Activated gamma-delta T cell (primary cell): ENCODE measurements around the gene TBX21.
"Not testable (repeated sequence)": the region's sequence is repeated elsewhere in the genome, so short reads cannot be mapped to it uniquely, and the experiment has no call there.

ENCODE experiments used
- DNase-seq: peaks from one replicate; lab custom pipeline; 2025; lab: John Stamatoyannopoulos, UW

The TBX21 gene

DNA sequence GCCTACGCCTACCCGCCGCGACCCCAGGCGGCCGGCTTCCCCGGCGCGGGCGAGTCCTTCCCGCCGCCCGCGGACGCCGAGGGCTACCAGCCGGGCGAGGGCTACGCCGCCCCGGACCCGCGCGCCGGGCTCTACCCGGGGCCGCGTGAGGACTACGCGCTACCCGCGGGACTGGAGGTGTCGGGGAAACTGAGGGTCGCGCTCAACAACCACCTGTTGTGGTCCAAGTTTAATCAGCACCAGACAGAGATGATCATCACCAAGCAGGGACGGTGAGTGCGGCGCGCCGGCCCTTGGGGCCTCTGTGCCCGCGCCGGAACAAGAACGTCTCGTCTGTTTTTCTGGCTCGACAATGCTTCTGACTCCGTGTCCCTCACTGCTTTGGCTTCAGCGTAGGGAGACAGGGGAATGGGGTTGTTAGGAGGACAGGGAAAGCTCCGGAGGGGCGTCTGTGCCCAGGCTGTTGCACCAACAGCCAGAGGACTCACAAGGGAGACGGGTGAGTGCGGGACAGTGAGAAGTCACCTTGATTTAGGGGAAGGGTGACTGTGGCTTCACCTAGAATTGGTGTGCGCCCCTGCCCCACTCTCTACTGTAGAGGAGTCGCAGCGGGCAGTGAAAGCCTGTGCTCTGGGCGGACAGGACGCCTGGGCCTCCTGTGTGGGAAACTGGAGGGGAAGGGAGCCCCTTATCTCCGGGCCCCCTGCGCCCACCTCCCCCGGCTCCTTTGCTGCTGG lies 806 bp downstream of the TBX21 start:
- no peak for DNase-seq

DNA sequence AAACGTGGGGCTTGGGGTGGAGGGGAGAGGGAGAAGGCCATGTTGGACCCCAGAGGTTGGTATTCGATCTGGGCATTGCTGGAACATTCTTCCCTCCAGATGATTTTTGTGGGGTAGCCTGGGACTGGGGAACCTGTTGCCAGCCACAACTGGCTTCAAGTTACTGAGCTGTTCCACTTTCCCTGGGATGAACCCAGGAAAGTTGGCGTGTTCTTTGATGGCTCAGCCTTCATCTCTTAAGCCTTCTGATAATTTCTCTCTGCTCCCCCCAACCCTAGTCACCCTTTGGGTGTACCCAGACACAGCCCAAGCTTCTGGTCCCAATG lies 2.1 kb downstream of the TBX21 start:
- no peak for DNase-seq

DNA sequence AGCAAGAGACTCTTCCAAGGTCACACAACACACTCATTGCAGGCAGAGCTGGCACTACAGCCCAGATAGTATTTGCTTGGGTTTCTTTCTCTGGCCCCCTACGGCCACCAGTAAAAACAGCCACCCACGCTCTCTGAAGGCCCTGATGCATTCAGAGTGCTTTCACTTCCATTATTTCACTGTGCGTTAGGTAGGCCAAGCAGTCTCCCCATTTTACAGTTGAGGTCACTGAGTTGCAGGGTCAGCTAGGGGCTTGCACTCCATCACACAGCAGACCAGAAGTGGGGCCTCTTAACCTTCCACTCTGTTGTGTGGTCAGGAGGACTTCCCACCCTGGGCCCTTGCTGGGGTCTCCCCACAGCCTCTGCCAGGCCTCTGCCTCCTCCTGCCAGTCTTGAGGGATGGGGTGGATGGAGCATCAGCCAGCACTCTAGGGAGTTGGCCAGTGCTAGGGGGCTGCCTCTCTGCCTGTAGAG lies 2.5 kb downstream of the TBX21 start:
- no peak for DNase-seq

DNA sequence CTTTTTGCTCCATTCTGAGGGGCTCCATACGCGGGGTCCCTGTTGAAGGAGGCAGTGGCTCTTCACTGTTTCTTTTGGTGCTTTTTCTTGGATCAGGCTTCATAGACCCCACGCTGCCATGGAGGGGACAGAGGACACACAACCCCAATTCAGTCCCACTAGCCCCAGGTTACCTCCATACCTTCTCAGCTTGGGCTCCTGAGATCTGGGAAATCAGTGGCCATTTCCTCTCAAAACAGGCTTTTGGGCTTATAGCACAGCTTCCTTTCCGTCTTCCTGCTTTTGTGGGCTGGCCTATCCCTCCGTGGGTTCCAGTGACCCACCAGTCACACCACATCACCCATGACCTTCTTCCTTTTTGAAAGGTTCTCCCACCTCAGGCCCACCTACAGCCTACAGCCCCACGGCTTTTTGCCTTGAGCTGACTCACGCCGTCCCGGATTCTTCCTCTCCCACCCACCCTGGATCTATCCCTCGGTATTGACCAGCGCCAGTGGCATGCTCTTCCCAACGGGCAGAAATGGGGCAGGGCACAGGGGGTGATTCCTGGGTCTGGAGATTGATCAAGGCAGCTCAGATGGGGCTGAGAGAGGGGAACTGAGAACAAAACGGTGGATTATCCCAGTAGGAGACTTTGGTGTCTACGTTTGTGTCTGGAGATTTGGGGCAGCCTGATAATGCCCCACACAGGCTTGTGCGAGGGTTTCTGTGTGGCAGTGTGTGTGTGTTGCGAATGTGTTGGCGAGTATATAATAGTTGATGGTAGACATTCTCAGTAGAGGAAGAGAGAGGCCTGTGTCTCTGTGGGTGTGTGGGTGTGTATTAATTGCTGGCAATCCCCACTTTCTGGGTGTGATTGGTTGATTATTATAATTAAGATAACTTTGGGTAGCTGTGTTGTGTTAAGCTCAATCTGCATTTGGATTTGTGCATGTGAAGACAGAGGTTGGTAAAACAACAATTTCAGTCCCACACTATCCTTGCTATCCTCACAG lies 3.8 kb downstream of the TBX21 start:
- no peak for DNase-seq

DNA sequence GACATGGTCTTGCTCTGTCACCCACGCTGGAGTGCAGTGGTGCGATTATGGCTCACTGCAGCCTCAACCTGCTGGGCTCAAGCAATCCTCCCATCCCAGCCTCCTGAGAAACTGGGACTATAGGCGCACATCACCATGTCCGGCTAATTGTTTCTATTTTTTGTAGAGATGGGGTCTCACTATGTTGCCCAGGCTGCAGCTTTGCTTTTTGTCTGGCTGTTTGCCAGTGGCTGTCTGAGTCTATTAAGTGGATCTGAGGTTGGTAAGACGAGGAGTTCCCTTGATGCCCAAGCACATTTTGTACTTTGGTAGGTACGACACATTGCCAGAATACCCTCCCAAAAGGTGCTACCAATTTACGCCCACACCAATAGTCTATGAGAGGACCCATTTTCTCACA lies 5.1 kb downstream of the TBX21 start:
- no peak for DNase-seq

DNA sequence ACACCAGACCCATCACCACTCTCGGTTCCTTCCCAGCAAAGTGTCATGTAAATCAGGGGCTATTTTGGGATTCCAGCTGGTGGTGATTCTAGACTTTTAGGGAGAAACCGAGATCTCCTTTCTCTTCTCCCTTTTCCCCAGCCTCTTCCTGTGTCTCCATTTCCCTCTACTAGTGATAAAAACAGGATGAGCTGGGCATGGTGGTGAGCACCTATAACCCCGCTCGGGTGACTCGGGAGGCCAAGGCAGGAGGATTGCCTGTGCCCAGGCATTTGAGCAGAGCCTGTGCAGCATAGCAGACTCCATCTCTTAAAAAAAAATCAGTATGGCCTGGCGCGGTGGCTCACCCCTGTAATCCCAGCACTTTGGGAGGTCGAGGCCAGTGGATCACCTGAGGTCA lies 6.1 kb downstream of the TBX21 start:
- DNase-seq, result no peak

DNA sequence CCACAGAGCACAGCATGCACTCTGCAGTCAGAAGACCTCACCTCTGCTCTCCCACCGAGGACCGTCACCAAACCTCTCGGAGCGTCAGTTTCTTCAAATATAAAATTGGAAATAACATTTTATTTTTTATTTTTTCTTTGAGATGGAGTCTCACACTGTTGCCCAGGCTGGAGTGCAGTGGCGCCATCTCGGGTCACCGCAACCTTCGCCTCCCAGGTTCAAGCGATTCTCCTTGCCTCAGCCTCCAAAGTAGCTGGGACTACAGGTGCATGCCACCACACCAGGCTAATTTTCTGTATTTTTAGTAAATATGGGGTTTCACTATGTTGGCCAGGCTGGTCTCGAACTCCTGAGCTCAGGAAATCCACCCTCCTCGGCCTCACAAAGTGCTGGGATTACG lies 6.9 kb downstream of the TBX21 start:
- DNase-seq, result not testable (repeated sequence)

DNA sequence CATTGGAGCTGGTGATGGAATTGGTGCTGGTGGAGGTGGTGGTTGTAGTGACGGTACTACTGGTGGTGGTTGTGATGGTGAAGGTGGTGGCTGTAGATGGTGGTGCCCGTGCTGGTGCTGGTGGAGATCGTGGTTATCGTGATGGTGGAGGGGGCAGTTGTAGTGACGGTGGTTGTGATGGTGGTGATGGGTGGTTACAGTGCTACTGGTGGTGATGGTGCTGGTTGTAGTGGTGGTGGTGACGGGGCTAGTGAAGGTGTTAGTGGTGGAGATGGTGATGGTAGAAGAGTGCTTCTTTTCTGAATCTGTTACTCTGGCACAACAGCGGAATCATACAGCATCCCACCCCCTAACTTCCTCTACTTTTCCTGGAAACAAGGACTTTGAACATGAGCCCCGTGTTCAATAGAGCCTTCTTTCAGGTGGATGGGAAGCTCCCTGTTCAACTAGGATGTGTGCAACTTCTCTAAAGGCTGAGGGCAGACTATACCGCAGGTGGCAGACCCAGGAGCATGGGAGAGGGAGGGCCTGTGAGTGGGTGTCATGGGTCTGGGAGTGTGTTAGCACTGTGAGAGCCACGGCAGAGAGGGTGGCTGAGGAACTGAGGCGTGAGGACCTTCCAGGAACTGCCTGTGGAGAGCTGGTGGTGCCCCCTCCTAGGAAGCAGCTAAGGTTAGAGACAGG lies 8.2 kb downstream of the TBX21 start:
- DNase-seq, result no peak

DNA sequence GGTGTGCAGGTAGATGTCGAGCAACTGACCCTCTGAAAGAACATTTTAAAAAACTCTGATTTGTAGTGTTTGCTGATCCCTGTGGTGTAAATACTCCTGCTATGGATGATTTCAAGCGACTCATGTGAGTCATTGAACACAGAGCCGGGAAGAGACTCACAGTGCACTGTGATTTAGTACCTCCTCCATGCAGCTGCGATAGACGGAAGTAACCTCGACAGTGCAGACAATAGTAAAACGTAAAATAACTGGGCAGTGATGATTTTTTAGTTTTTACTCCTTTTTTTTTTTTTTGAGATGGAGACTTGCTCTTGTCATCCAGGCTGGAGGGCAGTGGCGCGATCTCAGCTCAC lies 8.7 kb downstream of the TBX21 start:
- DNase-seq, result no peak

DNA sequence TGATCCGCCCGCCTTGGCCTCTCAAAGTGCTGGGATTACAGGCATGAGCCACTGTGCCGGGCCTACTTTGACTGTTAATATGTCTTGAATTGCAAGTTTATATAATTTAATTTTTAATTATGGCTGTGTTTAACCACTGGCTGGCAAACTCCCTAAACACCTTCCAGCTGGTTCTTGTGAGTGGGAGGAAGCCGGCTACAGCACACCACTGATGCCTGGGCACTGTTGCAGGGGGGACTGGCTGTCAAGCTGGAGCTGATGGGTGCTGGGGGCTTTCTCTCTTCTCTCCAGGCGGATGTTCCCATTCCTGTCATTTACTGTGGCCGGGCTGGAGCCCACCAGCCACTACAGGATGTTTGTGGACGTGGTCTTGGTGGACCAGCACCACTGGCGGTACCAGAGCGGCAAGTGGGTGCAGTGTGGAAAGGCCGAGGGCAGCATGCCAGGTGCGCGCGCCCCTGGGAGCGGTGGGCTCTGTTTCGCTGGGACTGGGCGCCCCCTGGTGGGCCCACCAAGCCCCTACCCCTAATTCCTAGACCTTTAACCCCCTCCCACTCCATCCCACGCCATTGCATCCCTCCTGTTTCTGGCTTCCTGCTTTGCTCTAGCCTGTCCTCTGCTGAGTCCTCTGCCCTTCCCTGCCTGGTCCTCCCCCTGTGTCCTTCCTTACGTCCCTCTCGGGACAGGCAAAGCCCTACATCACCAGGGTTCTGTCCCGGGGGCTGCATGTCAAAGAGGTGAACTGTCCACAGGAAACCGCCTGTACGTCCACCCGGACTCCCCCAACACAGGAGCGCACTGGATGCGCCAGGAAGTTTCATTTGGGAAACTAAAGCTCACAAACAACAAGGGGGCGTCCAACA lies 9.5 kb downstream of the TBX21 start:
- DNase-seq, result peak; percentile 41

DNA sequence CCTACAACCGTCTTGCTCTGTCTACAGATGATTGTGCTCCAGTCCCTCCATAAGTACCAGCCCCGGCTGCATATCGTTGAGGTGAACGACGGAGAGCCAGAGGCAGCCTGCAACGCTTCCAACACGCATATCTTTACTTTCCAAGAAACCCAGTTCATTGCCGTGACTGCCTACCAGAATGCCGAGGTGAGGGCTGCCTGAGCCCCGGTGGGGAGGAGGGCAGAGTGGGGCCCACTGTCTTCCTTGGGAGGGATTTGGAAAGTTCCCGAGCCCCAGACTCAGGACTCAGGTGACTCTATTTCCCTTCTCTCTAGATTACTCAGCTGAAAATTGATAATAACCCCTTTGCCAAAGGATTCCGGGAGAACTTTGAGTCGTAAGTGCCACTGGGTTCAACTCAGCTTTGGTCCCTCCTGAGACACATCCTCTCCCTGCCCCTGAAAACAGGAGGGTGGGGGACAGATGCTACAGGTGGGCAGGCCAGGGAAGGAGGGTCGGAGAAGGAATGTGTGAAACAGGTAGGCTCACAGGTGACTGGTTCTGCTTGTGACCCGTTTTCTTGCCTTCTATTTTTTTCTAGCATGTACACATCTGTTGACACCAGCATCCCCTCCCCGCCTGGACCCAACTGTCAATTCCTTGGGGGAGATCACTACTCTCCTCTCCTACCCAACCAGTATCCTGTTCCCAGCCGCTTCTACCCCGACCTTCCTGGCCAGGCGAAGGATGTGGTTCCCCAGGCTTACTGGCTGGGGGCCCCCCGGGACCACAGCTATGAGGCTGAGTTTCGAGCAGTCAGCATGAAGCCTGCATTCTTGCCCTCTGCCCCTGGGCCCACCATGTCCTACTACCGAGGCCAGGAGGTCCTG lies 11.4 kb downstream of the TBX21 start:
- DNase-seq, result no peak

DNA sequence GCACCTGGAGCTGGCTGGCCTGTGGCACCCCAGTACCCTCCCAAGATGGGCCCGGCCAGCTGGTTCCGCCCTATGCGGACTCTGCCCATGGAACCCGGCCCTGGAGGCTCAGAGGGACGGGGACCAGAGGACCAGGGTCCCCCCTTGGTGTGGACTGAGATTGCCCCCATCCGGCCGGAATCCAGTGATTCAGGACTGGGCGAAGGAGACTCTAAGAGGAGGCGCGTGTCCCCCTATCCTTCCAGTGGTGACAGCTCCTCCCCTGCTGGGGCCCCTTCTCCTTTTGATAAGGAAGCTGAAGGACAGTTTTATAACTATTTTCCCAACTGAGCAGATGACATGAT lies 12.0 kb downstream of the TBX21 start:
- DNase-seq, result no peak

DNA sequence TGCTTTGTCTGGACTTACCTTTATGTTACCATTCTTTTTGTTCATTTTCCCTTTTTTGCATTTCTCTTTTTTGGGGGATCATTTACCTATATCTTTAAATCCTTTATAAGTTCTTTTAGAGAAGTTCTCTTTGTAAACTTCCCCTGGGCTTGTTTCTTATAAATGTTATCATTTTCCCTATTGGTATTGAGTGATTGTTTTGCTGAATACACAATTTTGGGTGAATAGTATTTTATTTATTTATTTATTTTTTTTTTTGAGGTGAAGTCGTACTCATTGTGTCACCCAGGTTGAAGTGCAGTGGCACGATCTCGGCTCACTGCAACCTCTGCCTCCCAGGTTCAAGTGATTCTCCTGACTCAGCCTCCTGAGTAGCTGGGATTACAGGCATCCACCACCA lies 18.4 kb downstream of the TBX21 start:
- DNase-seq, result no peak

DNA sequence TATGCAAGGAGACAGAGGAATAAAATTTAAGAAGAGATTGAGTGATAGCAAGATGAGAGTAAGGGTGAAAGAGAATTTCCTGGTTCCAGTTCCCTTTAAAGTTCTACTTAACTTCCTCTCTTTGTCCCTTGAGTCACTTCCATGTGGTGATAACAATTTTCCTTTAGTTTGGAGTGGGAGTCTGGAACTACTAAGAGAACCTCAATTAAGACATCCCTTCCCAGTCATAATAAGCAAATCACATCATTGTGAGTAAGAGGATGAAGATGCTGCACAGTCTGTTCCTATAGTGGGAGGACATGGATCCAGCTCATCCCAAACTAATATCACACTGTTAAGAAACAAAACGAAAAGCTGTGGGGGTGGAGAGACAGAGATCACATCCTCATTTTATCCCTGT lies 24.4 kb downstream of the TBX21 start:
- no peak for DNase-seq

DNA sequence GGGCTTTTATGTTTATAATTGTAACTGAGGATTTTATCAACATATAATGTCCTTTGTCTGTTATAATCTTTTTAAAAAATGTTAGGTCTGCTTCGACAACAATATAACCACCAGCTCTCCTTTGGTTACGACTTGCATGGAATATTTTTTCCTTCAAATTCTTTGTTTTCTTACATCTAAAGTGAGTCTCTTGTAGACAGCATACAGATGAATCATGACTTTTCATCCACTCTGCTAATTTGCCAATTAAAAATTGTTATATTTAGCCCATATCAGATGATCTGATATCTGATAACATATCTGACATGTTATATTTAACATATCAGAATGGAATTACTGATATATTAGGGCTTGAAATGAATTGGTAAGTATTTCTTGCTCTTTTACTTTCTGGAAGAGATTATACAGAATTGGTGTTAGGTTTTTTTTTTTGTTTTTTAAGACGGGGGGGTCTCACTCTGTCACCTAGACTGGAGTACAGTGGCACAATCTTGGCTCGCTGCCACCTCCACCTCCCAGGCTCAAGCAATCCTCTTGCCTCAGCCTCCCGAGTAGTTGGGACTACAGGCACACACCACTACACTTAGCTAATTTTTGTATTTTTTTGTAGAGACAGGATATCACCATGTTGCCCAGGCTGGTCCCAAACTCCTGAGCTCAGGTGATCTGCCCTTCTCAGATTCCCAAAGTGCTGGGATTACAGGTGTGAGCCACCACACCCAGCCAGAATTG lies 27.5 kb downstream of the TBX21 start:
- no peak for DNase-seq

DNA sequence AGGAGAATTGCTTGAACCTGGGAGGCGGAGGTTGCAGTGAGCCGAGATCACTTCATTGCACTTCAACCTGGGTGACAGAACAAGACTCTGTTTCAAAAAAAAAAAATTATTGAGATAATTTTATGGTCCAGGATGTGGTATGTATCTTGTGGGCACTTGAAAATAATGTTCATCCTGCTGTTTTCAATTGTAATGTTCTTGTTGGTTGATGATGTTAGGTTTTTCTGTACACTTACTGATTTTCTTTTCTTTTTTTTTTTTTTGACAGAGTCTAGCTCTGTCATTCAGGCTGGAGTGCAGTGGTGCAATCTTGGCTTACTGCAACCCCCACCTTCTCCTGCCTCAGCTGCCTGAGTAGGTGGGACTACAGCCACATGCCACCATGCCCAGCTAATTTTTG lies 29.7 kb downstream of the TBX21 start:
- no peak for DNase-seq

DNA sequence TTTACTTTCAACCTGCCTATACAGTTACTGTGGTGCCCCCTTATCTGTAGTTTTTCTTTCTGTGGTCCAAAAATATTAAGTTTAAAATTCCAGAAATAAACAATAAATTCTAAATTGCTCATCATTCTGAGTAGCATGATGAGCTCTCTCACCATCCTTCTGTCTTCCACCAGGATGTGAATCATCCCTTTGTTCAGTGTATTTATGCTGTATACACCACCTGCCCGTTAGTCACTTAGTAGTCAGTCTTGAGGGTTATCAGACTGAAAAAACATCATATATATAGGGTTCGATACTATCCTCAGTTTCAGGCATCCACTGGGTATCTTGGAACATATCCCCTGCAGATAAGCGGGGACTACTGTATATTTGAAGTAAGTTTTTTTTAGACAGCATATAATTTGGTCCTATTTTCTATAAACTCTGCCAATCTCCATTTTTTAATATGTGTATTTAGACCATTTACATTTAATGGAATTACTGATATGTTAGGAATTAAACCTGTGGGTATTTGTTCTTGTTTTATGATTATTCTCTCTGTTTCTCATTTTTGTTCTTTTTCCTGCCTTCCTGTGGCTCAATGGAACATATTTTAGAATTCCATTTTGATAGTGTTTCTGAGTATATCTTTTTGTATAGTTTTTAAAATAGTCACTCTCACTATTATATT lies 31.0 kb downstream of the TBX21 start:
- no peak for DNase-seq

DNA sequence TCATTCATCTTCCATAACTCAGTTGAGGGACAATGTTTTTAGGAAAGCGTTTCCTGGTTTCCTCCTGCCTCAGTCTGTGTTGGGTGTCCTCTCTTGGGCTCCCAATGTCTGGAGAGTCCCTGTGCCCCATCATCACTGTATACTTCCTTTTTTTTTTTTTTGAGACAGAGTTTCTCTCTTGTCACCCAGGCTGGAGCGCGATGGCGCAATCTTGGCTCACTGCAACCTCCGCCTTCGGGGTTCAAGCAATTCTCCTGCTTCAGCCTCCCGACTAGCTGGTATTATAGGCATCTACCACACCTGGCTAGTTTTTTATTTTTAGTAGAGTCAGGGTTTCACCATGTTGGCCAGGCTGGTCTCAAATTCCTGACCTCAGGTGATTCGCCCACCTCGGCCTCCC lies 40.6 kb downstream of the TBX21 start:
- DNase-seq, result not testable (repeated sequence)

DNA sequence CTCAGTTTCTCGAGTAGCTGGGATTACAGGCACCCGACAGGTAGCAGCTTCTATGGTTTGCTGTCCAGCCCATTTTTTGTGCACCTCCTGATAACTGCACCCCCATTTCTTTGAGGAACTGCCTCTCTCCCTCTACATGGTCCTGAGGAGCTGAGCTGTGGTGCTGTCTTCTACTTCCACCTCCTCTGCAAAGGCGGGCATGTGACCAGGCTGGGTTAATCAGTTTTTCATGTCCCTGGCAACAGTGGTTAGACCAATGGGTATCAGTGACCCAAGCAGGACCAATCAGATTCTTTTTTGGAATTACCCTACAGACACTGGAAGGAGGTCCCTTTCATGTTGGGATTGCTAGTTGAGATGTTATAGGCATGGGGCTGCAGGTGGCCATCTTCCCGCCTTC lies 41.3 kb downstream of the TBX21 start:
- DNase-seq, result no peak
